ENCODE measurements around the gene MINDY3. TPM values are rescaled to one million over a fixed set of nuclear protein-coding genes. Genes with fewer than 3 reads are reported as not detected.

Gene MINDY3
- total RNA-seq, 6 experiments from 2014 or later, result 25.2 to 31.4 (median 28.4) TPM

GRCh38 chr10:15745751-15746150, 114.6 kb downstream of the MINDY3 start:
- H3K4me1 Mint-ChIP-seq (ENCODE audit: low read depth), result no peaks in the 10 kb centered on the region
- H3K27me3 Mint-ChIP-seq (ENCODE audit: insufficient read depth), result peaks cover 10% of the 10 kb centered on the region
- H3K4me3 Mint-ChIP-seq, result no peak overlapping the region
- H3K27ac Mint-ChIP-seq, result no peak overlapping the region
- H3K9me3 Mint-ChIP-seq, result no peaks in the 10 kb centered on the region
- H3K36me3 Mint-ChIP-seq (ENCODE audit: low read depth), result no peaks in the 10 kb centered on the region
- DNase-seq, result no peak
- TF ChIP-seq CTCF (IDR thresholded peaks at IDR 0.05), result no peak

- DNase-seq, result peak; percentile 45
- Mint-ChIP-seq H3K4me3 (no peak overlapping the region), H3K9me3 (no peaks in the 10 kb centered on the region), H3K27me3 (ENCODE audit: insufficient read depth) (peaks cover 14% of the 10 kb centered on the region), H3K4me1 (ENCODE audit: low read depth) (no peaks in the 10 kb centered on the region), H3K36me3 (ENCODE audit: low read depth) (no peaks in the 10 kb centered on the region), H3K27ac (no peak overlapping the region)
- TF ChIP-seq CTCF (IDR thresholded peaks at IDR 0.05), result peak; percentile 86
Measured at GRCh38 chr10:15744217-15744865, 116.0 kb downstream of the MINDY3 start.

GRCh38 chr10:15743443-15743842, 116.9 kb downstream of the MINDY3 start:
- Mint-ChIP-seq H3K27ac (no peak overlapping the region), H3K9me3 (no peaks in the 10 kb centered on the region), H3K4me3 (no peak overlapping the region), H3K27me3 (ENCODE audit: insufficient read depth) (peaks cover 20% of the 10 kb centered on the region), H3K36me3 (ENCODE audit: low read depth) (no peaks in the 10 kb centered on the region), H3K4me1 (ENCODE audit: low read depth) (no peaks in the 10 kb centered on the region)
- no peak for DNase-seq
- no peak for TF ChIP-seq CTCF (IDR thresholded peaks at IDR 0.05)

GRCh38 chr10:15742836-15743235, 117.5 kb downstream of the MINDY3 start:
- DNase-seq, result no peak
- H3K27ac Mint-ChIP-seq, result no peak overlapping the region
- peaks cover 20% of the 10 kb centered on the region for H3K27me3 Mint-ChIP-seq (ENCODE audit: insufficient read depth)
- TF ChIP-seq CTCF (IDR thresholded peaks at IDR 0.05), result no peak
- no peaks in the 10 kb centered on the region for H3K9me3 Mint-ChIP-seq
- H3K36me3 Mint-ChIP-seq (ENCODE audit: low read depth), result no peaks in the 10 kb centered on the region
- no peaks in the 10 kb centered on the region for H3K4me1 Mint-ChIP-seq (ENCODE audit: low read depth)
- no peak overlapping the region for H3K4me3 Mint-ChIP-seq

GRCh38 chr10:15742102-15742501, 118.2 kb downstream of the MINDY3 start:
- H3K36me3 Mint-ChIP-seq (ENCODE audit: low read depth), result no peaks in the 10 kb centered on the region
- DNase-seq, result no peak
- peaks cover 20% of the 10 kb centered on the region for H3K27me3 Mint-ChIP-seq (ENCODE audit: insufficient read depth)
- no peak overlapping the region for H3K4me3 Mint-ChIP-seq
- TF ChIP-seq CTCF (IDR thresholded peaks at IDR 0.05), result no peak
- no peaks in the 10 kb centered on the region for H3K4me1 Mint-ChIP-seq (ENCODE audit: low read depth)
- no peak overlapping the region for H3K27ac Mint-ChIP-seq
- no peaks in the 10 kb centered on the region for H3K9me3 Mint-ChIP-seq
